Lower leg skin (tissue), 4 donors: ENCODE results near the gene RANBP3L. TPM values are rescaled to one million over a fixed set of nuclear protein-coding genes. Genes with fewer than 3 reads are reported as not detected.

Source experiments
- DNase-seq, 2 donors: peaks; one replicate each; pipeline ENCODE4 v3.0.0-alpha.2; 2019; ENCODE audit warnings: low spot score in 2 of 2
- H3K4me3 ChIP-seq: fragments of 200-600 bp; sonication (generic); 2 replicates; pipeline ENCODE4 v1.5.1; 2017; ENCODE audit warnings: mild to moderate bottlenecking, low read depth; ENCODE audit not compliant: poor library complexity, severe bottlenecking
- POLR2A ChIP-seq, 2 donors: fragments of 450-650 bp; IDR thresholded peaks; one replicate each; pipeline ENCODE4 v1.6.1; 2016 to 2017; ENCODE audit warnings: antibody characterized with exemption in 2 of 2, mild to moderate bottlenecking in 1 of 2, moderate library complexity in 1 of 2
- WGBS, 2 donors: methylation state at CpG; one replicate each; pipeline ENCODE4 v1.1.5; 2018; 5-methylcytosine and 5-hydroxymethylcytosine counted together
- intact Hi-C: fragments of 100-400 bp; cut with DNase I; formaldehyde crosslinking; loops from one replicate; pipeline ENCODE4 v1.15.0; 2023; ENCODE audit warnings: low total_unique reads
- total RNA-seq, 4 donors: library from RNA; depleted of rRNA; stranded (reverse); fragments of >200 nt; gene quantifications; one replicate each; pipeline ENCODE4 v1.1.0, GENCODE V29; 2016
- TF ChIP-seq, protein P1 (sequence below), 3 donors: fragments of 450-650 bp; IDR thresholded peaks; one replicate each; pipeline ENCODE4 v1.5.1; 2016; ENCODE audit warnings: antibody characterized with exemption in 3 of 3, mild to moderate bottlenecking in 3 of 3, moderate library complexity in 2 of 3

Gene RANBP3L
- total RNA-seq, 4 donors from 2014 or later, result 0.25 to 2.0 (median 1.5) TPM

DNA sequence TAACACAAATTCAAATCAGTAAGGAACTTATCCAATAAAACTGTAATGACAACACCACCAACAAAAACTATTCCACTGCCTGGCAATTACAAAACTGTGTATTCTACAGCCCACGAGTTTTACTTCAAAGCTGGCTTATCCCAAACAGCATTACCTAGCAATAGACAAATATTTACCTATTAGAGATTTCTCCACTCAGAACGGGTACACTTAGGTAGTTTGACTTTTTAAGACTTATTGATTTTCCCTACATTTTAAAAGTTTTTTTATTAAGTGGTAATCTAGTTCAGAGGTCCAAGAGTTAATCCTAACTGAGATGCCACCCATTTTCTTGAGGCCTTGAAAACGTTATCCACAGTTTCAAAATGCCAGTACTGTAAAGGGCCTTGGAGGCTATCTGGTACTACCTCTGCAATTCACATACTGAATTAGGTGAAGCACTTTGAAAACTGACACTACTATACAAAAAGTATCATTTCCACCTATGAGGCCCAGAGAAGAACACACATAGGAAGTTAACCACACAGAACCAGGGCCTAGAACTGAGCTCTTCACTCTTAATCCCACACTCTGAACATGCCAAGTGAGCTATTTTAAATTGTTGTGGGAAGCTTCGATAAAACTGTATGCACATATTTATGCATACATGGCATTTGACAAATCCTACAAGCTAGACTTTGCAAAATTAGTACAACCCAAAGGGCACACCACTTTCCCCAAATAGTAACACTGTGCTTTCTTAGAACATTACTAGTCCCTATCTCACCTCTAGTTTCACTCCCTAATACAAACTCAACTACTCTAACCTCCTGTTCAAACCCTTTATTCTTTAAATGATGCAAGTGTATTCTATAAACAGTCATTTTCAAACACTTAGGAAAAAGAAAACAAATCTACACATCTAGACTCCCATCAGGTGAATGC is 62.1 kb downstream of the RANBP3L start:
- no peak overlapping the region for H3K4me3 ChIP-seq
- no peak for DNase-seq
- no peak for TF ChIP-seq POLR2A (IDR thresholded peaks at IDR 0.05)
- TF ChIP-seq, protein P1, sequence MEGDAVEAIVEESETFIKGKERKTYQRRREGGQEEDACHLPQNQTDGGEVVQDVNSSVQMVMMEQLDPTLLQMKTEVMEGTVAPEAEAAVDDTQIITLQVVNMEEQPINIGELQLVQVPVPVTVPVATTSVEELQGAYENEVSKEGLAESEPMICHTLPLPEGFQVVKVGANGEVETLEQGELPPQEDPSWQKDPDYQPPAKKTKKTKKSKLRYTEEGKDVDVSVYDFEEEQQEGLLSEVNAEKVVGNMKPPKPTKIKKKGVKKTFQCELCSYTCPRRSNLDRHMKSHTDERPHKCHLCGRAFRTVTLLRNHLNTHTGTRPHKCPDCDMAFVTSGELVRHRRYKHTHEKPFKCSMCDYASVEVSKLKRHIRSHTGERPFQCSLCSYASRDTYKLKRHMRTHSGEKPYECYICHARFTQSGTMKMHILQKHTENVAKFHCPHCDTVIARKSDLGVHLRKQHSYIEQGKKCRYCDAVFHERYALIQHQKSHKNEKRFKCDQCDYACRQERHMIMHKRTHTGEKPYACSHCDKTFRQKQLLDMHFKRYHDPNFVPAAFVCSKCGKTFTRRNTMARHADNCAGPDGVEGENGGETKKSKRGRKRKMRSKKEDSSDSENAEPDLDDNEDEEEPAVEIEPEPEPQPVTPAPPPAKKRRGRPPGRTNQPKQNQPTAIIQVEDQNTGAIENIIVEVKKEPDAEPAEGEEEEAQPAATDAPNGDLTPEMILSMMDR (IDR thresholded peaks at IDR 0.05), result no peak
- intact Hi-C loops, result no loop called here
- 29 to 30% methylated on average over 4 of the region's 4 CpGs for WGBS, 2 donors

DNA sequence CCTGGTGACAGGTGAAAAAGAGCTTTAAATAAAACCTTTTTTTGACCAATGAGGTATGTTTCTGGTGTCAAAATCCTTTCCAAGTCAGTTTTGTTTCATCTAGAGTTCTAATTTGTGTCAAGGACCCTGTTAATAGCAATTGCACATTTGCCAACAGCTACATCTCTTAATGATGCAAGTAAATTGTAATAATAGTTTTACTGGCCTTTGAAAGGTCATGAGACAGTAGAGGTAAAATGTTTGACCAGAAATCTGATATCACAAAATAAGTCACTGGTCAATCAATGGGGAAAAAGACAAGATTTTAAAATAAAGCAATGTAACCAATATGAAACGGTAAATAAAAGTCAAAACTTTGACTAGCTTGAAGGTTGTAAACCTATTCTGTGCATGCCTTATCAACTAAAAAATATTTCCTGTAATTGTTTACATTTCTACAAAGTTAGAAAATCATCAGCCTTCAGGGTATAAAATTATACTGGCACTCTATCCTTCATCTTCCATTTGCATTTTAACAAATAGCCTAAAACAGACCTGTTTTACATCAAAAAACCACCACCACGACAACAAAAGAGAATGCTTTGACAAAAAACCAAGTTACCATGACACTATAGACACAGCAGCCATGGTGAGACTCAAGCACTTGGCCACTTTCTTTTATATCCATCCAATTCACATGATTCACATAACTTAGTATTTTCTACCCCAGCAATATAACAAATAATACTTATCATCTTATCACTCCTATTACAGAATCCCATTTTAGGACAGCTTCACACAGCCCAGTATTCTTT is 63.0 kb downstream of the RANBP3L start:
- no peak for TF ChIP-seq POLR2A (IDR thresholded peaks at IDR 0.05)
- TF ChIP-seq, protein P1 (IDR thresholded peaks at IDR 0.05), result no peak
- WGBS, 2 donors, result 56 to 66% methylated on average over 2 of the region's 2 CpGs
- no peak overlapping the region for H3K4me3 ChIP-seq
- intact Hi-C loops, result no loop called here
- DNase-seq, result no peak

DNA sequence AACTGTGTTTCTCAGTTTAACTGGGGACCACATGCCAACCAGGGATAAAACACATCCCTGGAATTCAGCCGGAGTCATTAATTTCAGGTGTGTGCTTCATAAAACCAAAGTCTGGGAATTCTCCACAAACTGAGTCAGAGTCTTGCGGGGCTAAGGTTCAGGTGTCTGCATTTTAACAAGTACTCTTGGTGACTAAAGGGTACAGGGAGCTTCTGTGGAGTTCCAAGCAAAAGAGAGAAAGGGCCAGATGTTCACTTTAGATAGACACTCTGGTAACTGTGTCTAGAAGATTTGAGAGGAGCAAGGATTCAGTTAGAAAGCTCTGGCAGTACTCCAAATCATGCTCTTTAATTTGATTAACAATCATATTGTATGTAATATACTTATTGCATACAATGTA is 64.0 kb downstream of the RANBP3L start:
- no peak overlapping the region for H3K4me3 ChIP-seq
- intact Hi-C loops, result no loop called here
- WGBS, 2 donors, result 79 to 92% methylated on average over 2 of the region's 2 CpGs
- DNase-seq, result no peak
- TF ChIP-seq POLR2A (IDR thresholded peaks at IDR 0.05), result no peak
- TF ChIP-seq, protein P1 (IDR thresholded peaks at IDR 0.05), result no peak

DNA sequence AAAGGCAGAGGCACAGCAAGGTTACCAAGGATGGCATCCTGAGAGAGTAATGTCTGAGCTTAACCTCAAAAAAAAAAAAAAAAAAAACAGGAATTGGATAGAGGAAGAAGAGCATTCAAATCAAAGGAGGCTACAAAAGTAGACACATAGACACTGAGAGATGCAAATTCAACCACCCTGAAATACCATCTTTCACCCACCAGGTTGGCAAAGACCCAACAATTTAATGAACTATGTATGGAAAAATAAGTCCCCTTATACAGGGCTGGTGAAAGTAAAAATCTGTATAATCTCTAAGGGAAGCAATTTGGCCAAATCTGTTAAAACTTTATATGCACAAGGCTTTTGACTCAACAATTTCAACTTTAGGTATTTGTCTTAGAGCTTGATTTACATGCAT is 64.9 kb downstream of the RANBP3L start:
- no peak overlapping the region for H3K4me3 ChIP-seq
- DNase-seq, result no peak
- TF ChIP-seq POLR2A (IDR thresholded peaks at IDR 0.05), result no peak
- TF ChIP-seq, protein P1 (IDR thresholded peaks at IDR 0.05), result no peak
- intact Hi-C loops, result no loop called here

DNA sequence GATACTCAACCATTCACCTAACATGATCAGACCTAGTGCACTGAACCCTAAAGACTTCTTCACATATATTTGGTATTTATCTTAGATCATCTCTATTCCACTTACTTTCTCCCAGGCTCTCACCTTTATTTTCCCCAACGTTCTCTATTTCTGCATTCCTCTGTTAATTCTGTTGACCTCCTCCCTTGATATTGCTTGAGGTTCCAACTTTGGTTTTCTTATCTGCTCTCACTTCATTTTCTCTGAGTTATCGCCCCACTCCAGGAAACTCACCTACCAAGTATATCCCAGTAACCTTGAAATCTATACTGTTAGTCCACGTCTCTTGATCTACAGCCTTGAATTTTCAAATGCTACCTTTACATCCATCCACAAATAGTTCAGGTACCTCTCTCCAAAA is 69.2 kb downstream of the RANBP3L start:
- DNase-seq, result no peak
- TF ChIP-seq, protein P1 (IDR thresholded peaks at IDR 0.05), result no peak
- no peak for TF ChIP-seq POLR2A (IDR thresholded peaks at IDR 0.05)
- no peak overlapping the region for H3K4me3 ChIP-seq
- WGBS, 2 donors, result 90 to 94% methylated on average over 3 of the region's 3 CpGs
- intact Hi-C loops, result no loop called here
